Immature natural killer cell (primary cell): ENCODE data around the gene SIX2. TPM values are rescaled to one million over a fixed set of nuclear protein-coding genes. Genes with fewer than 3 reads are reported as not detected.
"Not testable (repeated sequence)": the region's sequence is repeated elsewhere in the genome, so short reads cannot be mapped to it uniquely, and the experiment has no call there.

ENCODE experiments used
- DNase-seq, 3 donors: peaks; one replicate each; pipeline ENCODE4 v3.0.0; 2022; ENCODE audit warnings: mixed read lengths in 1 of 3
- H3K27ac Mint-ChIP-seq, 6 donors: one replicate each; pipeline ENCODE4 v1.8.0; 2020; ENCODE audit warnings: mixed read lengths in 6 of 6, mild to moderate bottlenecking in 5 of 6, inconsistent platforms in 4 of 6, moderate library complexity in 3 of 6
- H3K27me3 Mint-ChIP-seq, 3 donors: one replicate each; pipeline ENCODE4 v1.8.0; 2020 to 2021; ENCODE audit warnings: low read depth in 3 of 3, mild to moderate bottlenecking in 3 of 3, mixed read lengths in 3 of 3, moderate library complexity in 3 of 3, inconsistent platforms in 1 of 3
- H3K36me3 Mint-ChIP-seq, 3 donors: one replicate each; pipeline ENCODE4 v1.8.0; 2020; ENCODE audit warnings: mixed read lengths in 3 of 3, inconsistent platforms in 2 of 3, mild to moderate bottlenecking in 2 of 3
- H3K4me1 Mint-ChIP-seq, 2 donors: one replicate each; pipeline ENCODE4 v1.8.0; 2020; ENCODE audit warnings: inconsistent platforms in 2 of 2, mild to moderate bottlenecking in 2 of 2, mixed read lengths in 2 of 2, moderate library complexity in 1 of 2
- H3K4me3 Mint-ChIP-seq, 5 donors: one replicate each; pipeline ENCODE4 v1.8.0; 2020; ENCODE audit warnings: mild to moderate bottlenecking in 5 of 5, mixed read lengths in 5 of 5, inconsistent platforms in 3 of 5, moderate library complexity in 3 of 5
- H3K9me3 Mint-ChIP-seq, 6 donors: one replicate each; pipeline ENCODE4 v1.8.0; 2020; ENCODE audit warnings: mild to moderate bottlenecking in 6 of 6, mixed read lengths in 6 of 6, inconsistent platforms in 4 of 6, moderate library complexity in 3 of 6
- polyA plus RNA-seq, 3 donors: library from polyadenylated mRNA; unstranded; fragments of 300-500 nt; fragmentation: Illumina TruSeq; gene quantifications; one replicate each; pipeline ENCODE4 v1.2.3, GENCODE V29; 2021

SIX2 gene
- not detected for polyA plus RNA-seq

DNA sequence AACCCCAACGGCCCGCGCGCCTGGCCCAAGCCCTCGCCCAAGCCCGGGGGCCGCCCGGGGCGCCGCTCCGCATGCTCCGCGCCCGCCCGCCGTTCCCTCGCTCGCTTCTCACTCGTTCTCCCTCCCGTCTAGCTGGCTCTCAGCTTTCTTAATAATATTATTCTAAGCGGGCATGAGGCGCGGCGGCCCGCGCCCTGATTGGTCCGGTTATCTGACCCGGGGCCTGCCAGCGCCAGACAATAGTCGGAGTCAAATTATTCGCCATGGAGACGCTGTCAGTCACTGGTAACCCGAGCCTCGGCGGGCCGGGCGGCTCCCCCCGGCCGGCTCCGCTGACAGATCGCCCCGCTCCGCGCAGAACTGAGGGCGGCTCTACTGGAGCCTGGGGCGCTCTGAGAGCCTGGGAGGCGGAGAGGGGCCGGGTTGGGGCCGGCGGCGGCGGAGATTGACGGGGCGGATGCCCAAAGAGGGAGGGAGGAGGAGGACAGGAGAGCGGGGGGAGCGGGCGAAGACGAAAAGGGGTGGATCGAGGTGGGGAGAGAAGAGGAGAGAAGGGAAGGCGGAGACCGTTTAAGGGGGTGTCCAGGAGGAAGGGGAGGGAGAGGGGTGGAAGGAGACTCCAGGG is at the start of gene SIX2:
Gene SIX2 (minus strand): TSS at position 150 of the 625 bp plus-strand sequence. CDS start 342 bp downstream, outside the sequence.
- DNase-seq, result no peak
- H3K4me1 Mint-ChIP-seq, result peaks cover 26 to 27% of the 10 kb centered on the region in 2 donors
- H3K27me3 Mint-ChIP-seq, result peaks cover 16 to 36% (median 24%) of the 10 kb centered on the region in 3 donors
- no peaks in the 10 kb centered on the region for H3K36me3 Mint-ChIP-seq
- no peak within 1 kb of the TSS for H3K27ac Mint-ChIP-seq
- H3K9me3 Mint-ChIP-seq, result no peaks in the 10 kb centered on the region
- H3K4me3 Mint-ChIP-seq, result peak within 1 kb of the TSS; percentile 67 to 80 (median 71)

DNA sequence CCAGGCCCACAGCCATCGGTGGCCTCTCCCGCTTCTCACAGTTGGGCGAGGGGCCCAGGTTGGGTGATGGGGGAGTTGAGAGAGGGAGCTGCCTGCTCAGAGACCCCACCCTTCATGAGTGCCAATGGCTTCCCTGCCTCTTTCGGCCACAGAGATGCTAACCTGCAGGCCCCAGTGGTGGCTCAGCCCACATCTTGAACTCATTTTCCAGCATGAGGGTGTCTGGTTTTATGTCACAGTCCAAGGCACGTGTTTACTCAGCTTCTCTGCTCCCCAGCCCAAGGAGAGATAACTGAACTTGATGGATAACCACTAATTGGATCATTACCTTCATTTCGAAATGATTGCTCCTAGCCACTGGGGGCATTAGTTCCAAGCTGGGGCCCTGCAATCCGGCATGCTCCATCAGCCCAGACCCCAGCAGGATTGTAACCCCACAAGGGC is 45.9 kb upstream of the SIX2 start:
- DNase-seq, result no peak
- no peaks in the 10 kb centered on the region for H3K36me3 Mint-ChIP-seq
- H3K27me3 Mint-ChIP-seq, result peaks cover 5 to 8% (median 6%) of the 10 kb centered on the region in 3 donors

DNA sequence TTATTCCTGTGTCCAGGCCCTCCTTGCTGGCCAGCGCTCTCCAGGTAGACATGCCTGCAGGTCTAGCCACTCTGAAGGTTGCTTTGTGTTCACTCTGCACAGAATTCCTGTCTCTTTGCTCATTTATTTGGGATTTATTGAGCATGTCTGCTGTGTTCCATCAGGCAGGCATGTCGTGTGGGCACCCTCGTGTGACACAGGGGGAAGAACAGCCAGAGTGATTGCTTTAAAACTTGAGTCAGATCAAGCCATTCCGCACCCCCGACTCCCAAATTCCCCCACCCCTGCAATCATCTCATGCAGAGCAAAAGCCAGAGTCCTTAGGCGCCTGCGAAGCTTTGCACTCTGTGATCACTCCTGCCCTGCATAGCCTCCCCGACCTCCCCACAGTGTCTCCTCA is 44.7 kb upstream of the SIX2 start:
- Mint-ChIP-seq H3K4me3 (no peak overlapping the region), H3K9me3 (peaks cover 0 to 2% (median 0%) of the 10 kb centered on the region in 6 donors), H3K27ac (no peak overlapping the region), H3K27me3 (peaks cover 4 to 8% (median 7%) of the 10 kb centered on the region in 3 donors), H3K4me1 (no peaks in the 10 kb centered on the region), H3K36me3 (no peaks in the 10 kb centered on the region)
- DNase-seq, result no peak

More for the DNA sequence above, 45.9 kb upstream of the SIX2 start:
- peaks cover 0 to 2% (median 0%) of the 10 kb centered on the region in 6 donors for H3K9me3 Mint-ChIP-seq
- no peak overlapping the region for H3K4me3 Mint-ChIP-seq
- no peak overlapping the region for H3K27ac Mint-ChIP-seq
- H3K4me1 Mint-ChIP-seq, result no peaks in the 10 kb centered on the region

DNA sequence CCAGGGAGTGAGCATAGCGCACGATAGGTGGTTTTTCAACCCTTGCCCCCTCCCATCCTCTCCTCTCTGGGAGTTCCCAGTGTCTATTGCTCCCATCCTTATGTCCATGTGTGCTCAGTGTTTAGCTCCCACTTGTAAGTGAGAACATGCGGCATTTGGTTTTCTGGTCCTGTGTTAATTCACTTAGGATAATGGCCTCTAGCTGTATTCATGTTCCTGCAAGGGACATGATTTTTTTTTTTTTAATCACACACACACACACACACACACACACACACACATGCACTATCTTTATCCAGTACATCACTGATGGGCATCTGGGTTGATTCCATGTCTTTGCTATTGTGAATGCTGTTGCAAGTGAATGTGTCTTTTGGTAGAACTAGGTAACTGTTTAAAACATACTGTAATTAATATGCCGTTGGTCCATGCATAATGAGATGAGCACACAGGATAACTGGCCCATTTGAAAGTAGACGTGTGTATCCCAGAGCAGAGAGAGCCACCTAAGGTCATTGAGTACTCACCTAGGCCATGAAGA is 43.2 kb upstream of the SIX2 start:
- H3K9me3 Mint-ChIP-seq, result no peaks in the 10 kb centered on the region

DNA sequence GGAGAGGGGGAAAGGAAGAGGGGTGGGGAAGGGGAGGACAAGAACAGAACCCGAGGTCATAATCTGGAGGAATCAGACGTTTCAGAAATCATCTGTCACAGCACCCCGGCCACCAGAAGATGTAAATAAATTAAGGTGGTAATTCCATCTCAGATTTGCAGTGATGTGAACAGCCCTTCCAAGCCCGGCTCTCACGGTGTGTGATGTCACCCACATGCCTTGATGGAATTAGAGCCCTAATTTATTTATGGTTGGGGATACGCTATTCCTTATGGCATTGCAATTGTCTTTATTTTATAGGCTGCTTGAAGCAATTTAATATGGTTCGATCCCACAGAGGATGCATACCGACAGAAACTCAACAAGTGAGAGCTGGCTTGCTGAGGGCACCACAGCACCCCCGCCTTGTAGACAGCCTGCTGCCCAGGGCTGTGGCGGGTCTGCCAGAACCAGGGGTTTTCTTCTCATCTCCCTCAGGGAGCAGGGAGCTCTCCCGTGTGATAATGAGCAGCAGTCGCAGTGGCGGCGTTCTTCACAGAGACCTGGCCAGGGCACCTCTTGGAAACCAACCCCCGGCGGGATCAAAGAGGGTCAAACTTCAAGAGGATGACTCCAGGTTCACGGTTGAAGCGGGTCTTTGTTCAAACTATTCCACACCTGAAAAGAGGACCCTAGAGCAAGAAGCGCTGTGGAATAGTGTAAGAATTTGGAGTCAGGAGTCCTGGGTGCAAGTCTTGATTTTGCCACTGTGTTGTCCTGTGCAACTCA is 40.5 kb upstream of the SIX2 start:
- Mint-ChIP-seq H3K9me3 (no peaks in the 10 kb centered on the region), H3K4me1 (no peaks in the 10 kb centered on the region), H3K27me3 (peaks cover 0 to 20% (median 4%) of the 10 kb centered on the region in 3 donors), H3K4me3 (no peak overlapping the region), H3K36me3 (no peaks in the 10 kb centered on the region), H3K27ac (no peak overlapping the region)
- DNase-seq, result no peak

More for the DNA sequence above, 43.2 kb upstream of the SIX2 start:
- Mint-ChIP-seq H3K4me3 (no peak overlapping the region), H3K27ac (no peak overlapping the region), H3K4me1 (no peaks in the 10 kb centered on the region), H3K27me3 (peaks cover 4 to 12% (median 7%) of the 10 kb centered on the region in 3 donors), H3K36me3 (no peaks in the 10 kb centered on the region)
- DNase-seq, result no peak

DNA sequence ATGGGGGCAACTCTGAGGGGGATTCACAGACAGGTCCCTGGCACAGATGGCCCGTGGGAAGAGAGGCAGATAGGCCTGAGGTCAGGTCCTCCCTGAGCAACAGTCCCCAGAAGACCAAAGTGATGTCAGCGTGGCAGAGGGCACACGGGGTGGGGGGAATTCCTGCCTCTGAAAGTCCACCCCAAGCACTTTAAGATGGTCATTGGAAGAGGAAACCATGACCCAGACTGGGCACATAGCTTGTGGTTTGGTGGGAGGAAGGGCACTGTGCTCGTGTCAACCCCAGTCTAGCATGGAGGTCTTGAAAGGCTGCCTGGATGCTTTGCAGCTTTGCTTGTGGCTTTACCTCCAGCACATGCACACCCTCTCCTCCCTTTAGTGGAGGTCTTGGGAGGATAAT is 38.0 kb upstream of the SIX2 start:
- Mint-ChIP-seq H3K4me3 (no peak overlapping the region), H3K27me3 (peaks cover 0 to 16% (median 6%) of the 10 kb centered on the region in 3 donors), H3K36me3 (no peaks in the 10 kb centered on the region), H3K4me1 (no peaks in the 10 kb centered on the region), H3K9me3 (no peaks in the 10 kb centered on the region), H3K27ac (no peak overlapping the region)
- peak in 1 of 3 donors; percentile 1 for DNase-seq

DNA sequence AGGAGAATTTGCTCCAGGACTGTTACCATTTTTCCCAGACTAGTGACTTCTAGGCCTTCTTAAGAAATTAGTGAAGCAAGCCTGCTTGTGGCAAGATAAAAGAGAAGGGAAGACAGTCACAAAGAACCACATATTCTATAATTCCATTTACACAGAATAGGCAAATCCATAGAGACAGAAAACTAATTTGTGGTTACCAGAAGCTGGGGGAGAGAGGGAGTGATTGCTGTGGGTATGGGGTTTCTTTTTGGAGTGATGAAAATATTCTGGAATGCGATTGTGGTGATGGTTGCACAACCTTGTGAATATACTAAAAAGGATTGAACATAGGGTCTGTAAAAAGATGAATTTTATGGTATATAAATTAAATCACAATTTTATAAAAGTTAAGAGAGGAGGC is 37.5 kb upstream of the SIX2 start:
- Mint-ChIP-seq H3K27me3 (peaks cover 0 to 16% (median 6%) of the 10 kb centered on the region in 3 donors), H3K9me3 (no peaks in the 10 kb centered on the region), H3K36me3 (no peaks in the 10 kb centered on the region), H3K4me1 (no peaks in the 10 kb centered on the region), H3K4me3 (no peak overlapping the region), H3K27ac (no peak overlapping the region)
- DNase-seq, result no peak

DNA sequence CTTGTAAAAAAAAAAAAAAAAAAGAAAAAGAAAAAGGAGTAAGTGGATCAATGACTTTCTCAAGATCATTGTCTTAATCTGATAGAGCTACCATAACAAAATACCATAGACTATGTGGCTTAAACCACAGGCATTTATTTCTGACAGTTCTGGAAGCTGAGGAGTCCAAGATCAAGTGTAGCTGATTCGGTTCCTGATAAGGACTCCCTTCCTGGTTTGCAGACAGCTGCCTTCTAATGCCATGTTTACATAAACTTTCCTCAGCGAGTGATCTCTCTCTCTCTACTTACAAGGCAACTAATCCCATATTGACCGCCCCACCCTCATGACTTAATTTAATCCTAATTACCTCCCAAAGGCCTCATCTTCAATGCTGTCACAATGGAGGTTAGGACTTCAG is 36.5 kb upstream of the SIX2 start:
- Mint-ChIP-seq H3K27me3 (peaks cover 0 to 19% (median 6%) of the 10 kb centered on the region in 3 donors), H3K36me3 (no peaks in the 10 kb centered on the region), H3K4me3 (no peak overlapping the region), H3K9me3 (no peaks in the 10 kb centered on the region), H3K27ac (no peak overlapping the region), H3K4me1 (no peaks in the 10 kb centered on the region)
- DNase-seq, result no peak

DNA sequence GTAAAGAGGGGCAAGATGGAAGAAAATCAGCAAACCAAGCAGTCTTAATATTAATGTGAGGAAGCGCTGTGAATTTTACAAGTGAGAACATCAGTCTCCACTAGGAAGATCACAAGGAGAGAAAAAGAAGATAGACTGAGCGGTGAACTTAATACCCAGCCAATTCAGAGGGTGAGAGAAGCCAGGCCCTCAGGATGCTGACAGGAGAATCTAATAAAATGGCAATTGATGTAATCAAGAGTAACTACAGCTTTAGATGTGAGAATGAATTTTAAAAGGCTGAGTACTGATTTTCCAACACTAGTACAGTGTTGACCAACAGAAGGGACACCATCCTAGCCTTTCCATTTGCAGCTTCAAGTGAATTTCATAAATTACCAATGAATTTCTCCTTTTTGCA is 35.7 kb upstream of the SIX2 start:
- H3K27me3 Mint-ChIP-seq, result peaks cover 1 to 19% (median 2%) of the 10 kb centered on the region in 3 donors
- no peaks in the 10 kb centered on the region for H3K4me1 Mint-ChIP-seq

DNA sequence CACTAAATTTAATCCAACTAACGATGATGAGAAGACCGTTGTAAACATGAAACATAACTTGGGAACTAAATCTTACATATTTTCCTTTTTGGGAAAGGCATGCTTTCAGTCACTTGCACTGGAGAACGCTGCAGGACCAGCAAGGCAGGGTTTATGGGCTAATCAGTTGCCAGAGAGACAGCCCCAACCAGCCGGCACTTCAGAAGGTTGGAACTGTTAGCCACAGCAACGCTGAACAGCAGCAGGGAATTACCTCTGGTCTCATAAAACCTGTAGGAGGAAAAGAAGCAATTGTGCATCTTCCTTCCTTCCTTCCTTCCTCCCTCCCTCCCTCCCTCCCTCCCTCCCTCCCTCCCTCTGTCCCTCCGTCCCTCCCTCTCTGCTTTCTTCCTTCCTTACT is 33.9 kb upstream of the SIX2 start:
- Mint-ChIP-seq H3K4me3 (no peak overlapping the region), H3K9me3 (no peaks in the 10 kb centered on the region), H3K36me3 (no peaks in the 10 kb centered on the region), H3K27ac (no peak overlapping the region), H3K4me1 (no peaks in the 10 kb centered on the region), H3K27me3 (peaks cover 1 to 18% (median 1%) of the 10 kb centered on the region in 3 donors)
- no peak for DNase-seq

More for the DNA sequence above, 35.7 kb upstream of the SIX2 start:
- Mint-ChIP-seq H3K4me3 (no peak overlapping the region), H3K27ac (no peak overlapping the region), H3K36me3 (no peaks in the 10 kb centered on the region), H3K9me3 (no peaks in the 10 kb centered on the region)
- no peak for DNase-seq

DNA sequence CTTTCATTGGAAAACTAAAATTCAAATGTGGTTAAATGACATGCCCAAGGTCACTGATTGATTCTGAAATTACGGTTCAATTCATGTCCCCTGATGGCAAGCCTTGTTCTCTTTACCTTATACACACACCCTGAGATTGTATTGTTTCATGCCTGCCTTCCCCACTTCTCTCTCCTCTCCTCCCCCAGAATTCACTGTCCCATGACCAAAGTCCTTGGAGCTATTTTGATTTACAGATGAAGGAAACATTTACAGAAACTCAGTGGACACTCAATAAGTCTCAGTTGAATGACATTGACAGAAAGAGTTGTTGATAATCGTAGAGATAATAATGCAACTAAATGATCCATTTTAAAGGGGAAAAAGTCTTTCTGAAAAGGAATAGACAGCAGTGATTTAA is 33.1 kb upstream of the SIX2 start:
- H3K4me3 Mint-ChIP-seq, result no peak overlapping the region
- H3K27me3 Mint-ChIP-seq, result peaks cover 1 to 18% (median 1%) of the 10 kb centered on the region in 3 donors
- H3K9me3 Mint-ChIP-seq, result no peaks in the 10 kb centered on the region
- H3K36me3 Mint-ChIP-seq, result no peaks in the 10 kb centered on the region
- no peak for DNase-seq
- no peaks in the 10 kb centered on the region for H3K4me1 Mint-ChIP-seq
- no peak overlapping the region for H3K27ac Mint-ChIP-seq

DNA sequence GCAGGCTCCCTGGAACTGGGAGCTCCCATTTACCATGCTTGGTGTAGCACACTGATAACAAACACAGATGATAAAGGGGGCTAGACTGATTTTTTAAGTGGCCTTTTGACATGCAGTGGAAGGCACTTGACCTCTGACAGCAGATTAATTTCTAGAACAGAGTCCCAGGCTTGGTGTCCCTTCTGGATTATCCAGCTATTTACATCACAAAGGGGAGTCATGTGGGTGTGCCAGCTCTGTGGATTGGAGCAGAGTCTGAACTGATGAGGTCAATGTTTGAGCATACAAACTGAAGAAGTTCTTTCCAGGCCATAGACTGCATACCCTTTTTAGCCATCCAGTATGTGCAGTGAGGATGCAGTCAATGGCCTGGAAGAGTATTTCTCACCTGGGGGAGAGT is 31.5 kb upstream of the SIX2 start:
- no peaks in the 10 kb centered on the region for H3K4me1 Mint-ChIP-seq
- H3K9me3 Mint-ChIP-seq, result no peaks in the 10 kb centered on the region
- no peaks in the 10 kb centered on the region for H3K36me3 Mint-ChIP-seq
- peaks cover 1 to 13% (median 1%) of the 10 kb centered on the region in 3 donors for H3K27me3 Mint-ChIP-seq
- H3K27ac Mint-ChIP-seq, result no peak overlapping the region
- no peak for DNase-seq
- H3K4me3 Mint-ChIP-seq, result no peak overlapping the region

DNA sequence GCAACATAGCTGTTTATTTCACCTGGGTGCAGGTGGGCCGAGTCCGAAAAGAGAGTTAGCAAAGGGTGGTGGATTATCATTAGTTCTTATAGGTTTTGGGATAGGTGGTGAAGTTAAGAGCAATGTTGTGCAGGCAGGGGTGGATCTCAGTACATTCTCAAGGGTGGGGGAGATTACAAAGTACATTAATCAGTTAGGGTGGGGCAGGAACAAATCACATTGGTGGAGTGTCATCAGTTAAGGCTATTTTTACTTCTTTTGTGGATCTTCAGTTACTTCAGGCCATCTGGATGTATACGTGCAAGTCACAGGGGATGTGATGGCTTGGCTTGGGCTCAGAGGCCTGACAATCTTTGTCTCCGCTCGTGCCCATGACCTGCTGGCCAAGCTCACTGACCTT is 30.6 kb upstream of the SIX2 start:
- H3K4me3 Mint-ChIP-seq, H3K9me3 Mint-ChIP-seq, H3K36me3 Mint-ChIP-seq, H3K27me3 Mint-ChIP-seq, H3K4me1 Mint-ChIP-seq, H3K27ac Mint-ChIP-seq, DNase-seq: not testable (repeated sequence)

DNA sequence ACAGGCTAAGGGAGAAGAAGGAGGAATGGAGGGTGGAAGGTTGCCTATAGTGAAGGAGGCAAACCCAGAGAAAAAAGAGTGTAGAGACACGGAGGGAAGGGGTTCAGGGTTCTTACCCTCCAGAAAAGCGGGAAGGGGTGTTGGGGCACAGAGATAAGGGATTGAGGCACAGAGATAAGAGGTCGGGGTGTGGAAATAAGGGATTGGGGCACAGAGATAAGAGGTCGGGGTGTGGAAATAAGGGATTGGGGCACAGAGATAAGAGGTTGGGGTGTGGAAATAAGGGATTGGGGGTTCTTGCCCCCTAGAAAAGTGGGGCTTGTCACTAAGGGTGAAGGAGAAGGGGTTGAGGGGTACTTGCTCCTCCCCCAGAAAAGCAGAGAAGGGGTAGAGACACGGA is 29.6 kb upstream of the SIX2 start:
- not testable (repeated sequence) for H3K27me3 Mint-ChIP-seq, DNase-seq, H3K4me1 Mint-ChIP-seq, H3K27ac Mint-ChIP-seq, H3K4me3 Mint-ChIP-seq, H3K36me3 Mint-ChIP-seq, H3K9me3 Mint-ChIP-seq
